ENCODE measurements around the gene FBXO48. TPM values are rescaled to one million over a fixed set of nuclear protein-coding genes. Genes with fewer than 3 reads are reported as not detected.

The FBXO48 gene
- total and polyA plus RNA-seq, 10 of the 15 experiments (the other 5 are each of a cell fraction or from before 2014, with no cell fraction given) = 0.56 to 2.3 (median 1.2) TPM

DNA sequence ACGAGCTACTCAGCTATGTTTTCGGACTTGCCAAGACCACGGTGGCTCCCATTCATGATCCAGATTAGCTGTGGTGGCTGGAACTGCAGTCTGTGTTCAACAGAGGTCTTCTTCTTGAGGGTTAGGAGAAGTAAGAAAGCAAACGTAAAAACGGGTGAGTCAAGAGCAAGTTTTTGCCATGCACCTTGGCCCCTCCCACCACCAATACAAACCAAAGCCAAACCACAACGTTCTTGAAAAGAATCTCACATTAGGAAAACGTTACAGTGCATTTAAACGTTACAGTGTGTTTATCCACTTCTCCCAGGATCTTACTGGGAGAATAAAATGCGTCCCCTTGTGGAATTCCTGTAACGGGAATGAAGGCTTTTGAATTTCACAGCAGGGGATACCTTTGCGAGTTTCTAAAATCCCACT is 725 bp downstream of the FBXO48 start:
- Histone ChIP-seq H3K4me3 (peak overlapping the region; percentile 72), H4K20me1 (ENCODE audit: control insufficient read depth, insufficient read depth) (no peaks in the 10 kb centered on the region), H3K79me2 (ENCODE audit: control insufficient read depth, insufficient read depth, low read length) (peaks cover 2% of the 10 kb centered on the region; the same call in 1 of the 2 replicates), H2AFZ (ENCODE audit: control insufficient read depth, low read depth, low read length) (peak overlapping the region; percentile 98), H3K4me2 (ENCODE audit: control insufficient read depth, insufficient read depth) (peak overlapping the region; percentile 100), H3K4me1 (ENCODE audit: control insufficient read depth, insufficient read depth, low read length) (peaks cover 11% of the 10 kb centered on the region; the same call in 1 of the 2 replicates), H3K9ac (ENCODE audit: control insufficient read depth, insufficient read depth, low read length) (peak overlapping the region; percentile 85), H3K9me3 (replicated peaks; ENCODE audit: control insufficient read depth, insufficient read depth, low read length) (no peaks in the 10 kb centered on the region), H3K27me3 (replicated peaks in 1 of 2; ENCODE audit: control insufficient read depth in 2 of 2, insufficient read depth in 2 of 2, low read length in 1 of 2) (no peaks in the 10 kb centered on the region), H3K27ac (ENCODE audit: control insufficient read depth, insufficient read depth) (peak overlapping the region; percentile 74), H3K36me3 (ENCODE audit: control insufficient read depth in 2 of 2, insufficient read depth in 2 of 2, low read length in 1 of 2) (no peaks in the 10 kb centered on the region)
- no TSS peak for BruUV-seq (replicated peaks)
- ChIA-PET CTCF (interaction anchor here (0.9 to 8.9 kb wide), 19 partner anchors 10 to 461 kb away, joined by 3 to 173 read pairs (median 4); no protein-coding TSS in a partner anchor), RAD21 (ENCODE audit: unreplicated experiment) (interaction anchor here (0.6 to 3.3 kb wide), 23 partner anchors 13 to 442 kb away, joined by 3 to 17 read pairs (median 5); partner anchors contain the start of gene C1D), POLR2A (interaction anchor here (0.6 to 2.7 kb wide), 14 partner anchors 10 to 442 kb away, joined by 3 to 10 read pairs (median 3); partner anchors contain the start of genes ARHGAP25 and C1D), SMC1A (ENCODE audit: uncharacterized antibody, unreplicated experiment) (interaction anchor here (0.6 to 4.8 kb wide), 25 partner anchors 10 to 442 kb away, joined by 3 to 55 read pairs (median 4); partner anchors contain the start of gene PLEK)
- ATAC-seq = peak; percentile 11
- FAIRE-seq = no peak
- peak; percentile 57 for TF ChIP-seq RUNX3 (IDR thresholded peaks at IDR 0.05; ENCODE audit: low read length)
- TF ChIP-seq, protein P1, sequence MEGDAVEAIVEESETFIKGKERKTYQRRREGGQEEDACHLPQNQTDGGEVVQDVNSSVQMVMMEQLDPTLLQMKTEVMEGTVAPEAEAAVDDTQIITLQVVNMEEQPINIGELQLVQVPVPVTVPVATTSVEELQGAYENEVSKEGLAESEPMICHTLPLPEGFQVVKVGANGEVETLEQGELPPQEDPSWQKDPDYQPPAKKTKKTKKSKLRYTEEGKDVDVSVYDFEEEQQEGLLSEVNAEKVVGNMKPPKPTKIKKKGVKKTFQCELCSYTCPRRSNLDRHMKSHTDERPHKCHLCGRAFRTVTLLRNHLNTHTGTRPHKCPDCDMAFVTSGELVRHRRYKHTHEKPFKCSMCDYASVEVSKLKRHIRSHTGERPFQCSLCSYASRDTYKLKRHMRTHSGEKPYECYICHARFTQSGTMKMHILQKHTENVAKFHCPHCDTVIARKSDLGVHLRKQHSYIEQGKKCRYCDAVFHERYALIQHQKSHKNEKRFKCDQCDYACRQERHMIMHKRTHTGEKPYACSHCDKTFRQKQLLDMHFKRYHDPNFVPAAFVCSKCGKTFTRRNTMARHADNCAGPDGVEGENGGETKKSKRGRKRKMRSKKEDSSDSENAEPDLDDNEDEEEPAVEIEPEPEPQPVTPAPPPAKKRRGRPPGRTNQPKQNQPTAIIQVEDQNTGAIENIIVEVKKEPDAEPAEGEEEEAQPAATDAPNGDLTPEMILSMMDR (IDR thresholded peaks at IDR 0.05 in 2 of 3, conservative IDR thresholded peaks at IDR 0.05 in 1 of 3; ENCODE audit: control insufficient read depth in 2 of 3, extremely low read depth in 1 of 3, insufficient read depth in 1 of 3, low read depth in 3 of 3, low read length in 3 of 3) = 0 out of 6 replicates have a peak, but pooled peaks of 1 of the 3 experiments have one; percentile 13
- TF ChIP-seq, protein P2, sequence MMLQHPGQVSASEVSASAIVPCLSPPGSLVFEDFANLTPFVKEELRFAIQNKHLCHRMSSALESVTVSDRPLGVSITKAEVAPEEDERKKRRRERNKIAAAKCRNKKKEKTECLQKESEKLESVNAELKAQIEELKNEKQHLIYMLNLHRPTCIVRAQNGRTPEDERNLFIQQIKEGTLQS (IDR thresholded peaks at IDR 0.05; ENCODE audit: borderline replicate concordance, extremely low read depth, low read depth, low read length) = no peak
- intact Hi-C loops (cut with micrococcal nuclease; ENCODE audit: unreplicated experiment) = loop anchor here (2.0 to 5.0 kb wide), 2 partner anchors 370 to 841 kb away; no protein-coding TSS in a partner anchor
- no peak for DNase-seq (ENCODE audit: low read depth, low spot score)
- 21% methylated on average over 11 of the region's 11 CpGs for WGBS (ENCODE audit: insufficient coverage, insufficient replicate concordance, low lambda C conversion rate, missing lambda C conversion rate)
- in situ Hi-C loops (cut with MboI) = no loop called here
